HG03442 (cell line): Measurements from ENCODE around the gene ANKRD33B.

Source experiments
- ATAC-seq: cut with Tn5 transposase; IDR thresholded peaks from one replicate; pipeline ENCODE4 v1.9.1; 2021; ENCODE audit warnings: mild to moderate bottlenecking, moderate library complexity; ENCODE audit not compliant: unreplicated experiment

Gene ANKRD33B

DNA sequence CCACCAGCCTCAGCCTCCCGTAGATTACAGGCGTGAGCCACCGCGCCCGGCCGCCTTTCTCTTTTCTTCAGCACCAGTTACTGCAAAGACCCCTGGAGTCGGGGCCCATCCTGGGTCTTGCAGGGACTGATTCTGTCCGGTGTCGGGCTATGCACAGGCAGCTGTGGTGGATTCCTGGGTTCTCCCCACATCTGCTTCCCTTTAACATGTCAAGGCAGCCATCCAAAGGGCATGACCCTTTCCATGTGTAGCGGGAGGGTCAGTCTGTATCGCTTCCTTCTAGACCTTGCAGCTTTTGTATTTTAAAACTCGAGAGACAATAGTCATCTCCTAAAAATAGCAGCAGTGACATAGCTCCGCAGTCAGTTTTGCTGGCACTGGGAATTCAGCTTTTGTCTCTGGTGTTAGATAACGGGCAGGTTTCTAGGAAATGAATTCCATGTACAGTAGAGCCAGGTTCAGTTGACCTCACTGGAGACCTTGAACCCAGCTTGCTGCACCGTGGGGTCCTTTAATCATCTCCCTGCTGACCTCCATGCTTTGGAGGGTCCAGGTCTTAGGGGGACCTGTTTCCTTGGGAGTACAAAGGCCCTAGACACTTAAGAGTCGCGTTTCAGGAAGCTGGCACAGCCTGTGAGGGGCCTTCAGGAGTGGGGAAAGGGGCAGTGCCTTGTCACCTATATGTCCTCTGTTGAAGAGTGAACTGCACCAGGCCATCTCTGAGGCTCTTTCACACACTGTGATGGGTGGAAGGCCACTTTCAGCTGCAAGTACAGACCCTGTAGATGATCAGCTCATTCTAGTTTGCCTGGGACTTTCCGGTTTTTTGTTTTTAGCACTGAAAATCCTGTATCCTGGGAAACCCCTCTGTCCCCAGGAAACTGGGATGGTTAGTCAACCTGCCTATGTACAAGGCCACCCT, 13.8 kb downstream of the ANKRD33B start:
- ATAC-seq = peak; percentile 37

DNA sequence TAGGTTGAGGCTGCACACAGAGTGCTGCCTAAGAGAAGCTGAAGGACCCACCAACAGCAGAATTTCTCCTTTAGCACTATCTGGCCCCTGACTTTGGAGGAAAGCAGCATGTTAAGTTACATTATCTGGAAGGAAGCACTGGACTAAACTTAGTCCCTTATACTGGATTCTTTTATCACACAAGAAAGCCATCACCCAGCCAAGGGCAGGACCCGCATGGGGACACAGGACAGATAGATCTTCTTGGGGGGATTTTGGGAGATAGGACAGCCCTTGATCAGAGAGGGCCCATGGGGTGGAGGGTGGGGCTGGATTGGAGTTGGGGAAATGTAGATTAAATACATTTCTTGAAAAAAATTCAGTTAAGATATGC, 14.4 kb downstream of the ANKRD33B start:
- ATAC-seq = no peak

DNA sequence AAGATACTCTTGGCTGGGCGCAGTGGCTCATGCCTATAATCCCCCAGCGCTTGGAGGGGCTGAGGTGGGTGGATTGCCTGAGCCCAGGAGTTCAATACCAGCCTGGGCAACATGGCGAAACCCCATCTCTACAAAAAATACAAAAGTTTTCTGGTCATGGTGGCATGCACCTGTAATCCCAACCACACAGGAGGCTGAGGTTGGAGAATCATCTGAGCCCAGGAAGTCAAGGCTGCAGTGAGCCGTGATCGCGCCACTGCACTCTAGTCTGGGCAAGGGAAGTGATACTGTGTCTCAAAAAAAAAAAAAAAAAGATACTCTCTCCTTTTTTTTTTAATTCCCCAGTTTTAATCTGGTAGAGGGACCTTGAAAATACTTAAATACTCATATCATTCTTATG, 15.0 kb downstream of the ANKRD33B start:
- ATAC-seq = peak; percentile 48

DNA sequence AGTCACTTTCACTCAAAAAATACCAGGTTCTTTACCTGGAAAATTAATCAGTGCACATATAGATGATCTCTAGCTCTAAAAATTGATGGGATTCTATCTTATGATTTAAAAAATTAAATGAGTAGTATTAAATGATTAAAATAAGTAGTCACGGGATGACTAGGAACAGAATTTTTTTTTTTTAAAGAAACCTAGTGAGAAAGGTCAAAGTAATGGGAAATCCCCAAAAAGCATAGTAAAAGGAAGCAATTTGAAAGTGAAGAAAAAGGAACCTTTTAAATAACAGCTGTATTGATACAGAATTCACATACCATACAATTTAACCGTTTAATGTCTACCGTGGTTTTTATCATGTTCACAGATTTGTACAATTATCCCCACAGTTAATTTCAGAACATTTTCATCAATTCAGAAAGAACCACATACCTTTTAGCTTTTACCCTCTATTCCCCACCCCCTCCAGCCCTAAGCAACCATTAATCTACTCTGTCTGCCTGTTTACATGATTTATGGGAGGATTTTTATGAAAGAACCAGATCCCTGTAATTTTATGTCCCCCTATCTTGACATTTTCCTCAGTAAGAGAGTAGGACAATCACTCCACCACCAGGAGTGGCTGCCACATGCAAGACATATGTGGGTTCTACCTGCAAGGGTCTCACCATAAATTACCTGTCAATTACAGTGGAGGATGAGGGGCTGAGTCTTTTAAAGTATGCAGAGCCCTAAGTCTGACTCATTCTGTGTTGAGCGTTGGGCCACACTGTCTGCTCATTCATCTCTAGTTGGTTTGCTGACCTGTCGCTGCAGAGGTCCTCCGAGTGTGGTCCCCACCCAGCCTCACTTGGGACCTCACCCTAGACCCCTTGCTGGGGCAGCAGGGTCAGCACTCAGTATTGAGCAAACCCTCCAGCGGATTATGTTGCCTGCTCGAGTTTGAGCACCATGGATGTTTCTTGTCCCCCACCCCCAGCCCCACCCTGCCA, 16.0 kb downstream of the ANKRD33B start:
- ATAC-seq = peak; percentile 34

DNA sequence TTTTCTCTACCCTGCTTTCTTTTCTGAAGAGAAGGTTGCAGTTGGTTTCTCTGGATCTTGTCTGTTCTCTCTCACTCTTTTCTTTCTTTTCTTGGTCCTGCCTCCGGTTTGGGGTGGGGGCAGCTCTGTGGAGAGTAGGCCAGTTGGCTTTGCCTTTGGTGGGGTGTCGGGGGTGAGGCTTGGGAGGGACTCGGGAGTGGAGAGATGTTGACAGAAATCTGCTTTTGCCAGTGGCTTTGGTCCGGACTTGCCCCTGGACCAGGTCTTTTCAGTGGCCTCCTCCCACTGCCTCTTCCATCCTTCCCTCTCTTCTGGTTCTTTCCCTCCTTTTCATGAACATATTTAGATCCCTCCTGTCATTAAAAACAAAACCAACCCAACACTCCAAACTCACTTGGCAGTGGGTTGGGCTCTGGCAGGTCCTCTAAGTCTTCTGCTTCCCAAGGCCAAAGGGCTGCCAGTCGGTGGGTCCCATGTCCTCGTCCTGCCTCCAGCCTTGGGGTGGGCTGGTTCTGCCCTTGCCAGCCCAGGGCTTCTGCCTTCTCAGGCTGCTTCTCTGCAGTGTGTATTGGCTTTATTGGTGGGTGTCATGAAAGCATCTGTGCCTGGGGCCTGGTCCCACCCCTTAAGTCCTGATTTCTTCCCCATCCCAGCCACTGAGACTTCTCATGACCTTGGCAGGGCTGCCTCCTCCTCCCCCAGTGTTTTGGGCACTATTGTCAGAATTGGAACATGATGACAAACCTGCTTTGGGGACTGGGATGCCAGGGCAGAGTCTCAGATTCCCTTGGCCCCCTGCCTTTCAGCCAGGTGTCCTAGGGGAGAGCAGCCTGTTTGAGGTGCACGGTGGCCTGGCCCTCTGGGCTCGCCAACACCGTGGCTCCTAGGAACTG, 16.9 kb downstream of the ANKRD33B start:
- ATAC-seq = no peak

DNA sequence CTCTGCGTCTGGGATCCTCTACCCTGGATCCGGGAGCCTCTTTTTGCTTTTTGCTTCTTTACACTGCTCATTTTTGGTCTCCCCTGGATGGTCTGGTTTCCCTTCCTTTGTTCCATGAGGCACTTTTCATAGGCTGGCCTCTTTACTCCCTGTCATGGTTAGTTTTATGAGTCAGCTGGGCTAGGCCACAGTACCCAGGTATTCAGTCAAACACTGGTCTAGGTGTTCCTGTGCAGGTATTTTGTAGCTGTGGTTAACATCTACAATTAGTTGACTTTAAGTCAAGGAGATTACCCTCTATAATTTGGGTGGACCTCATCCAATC, 17.5 kb downstream of the ANKRD33B start:
- no peak for ATAC-seq

DNA sequence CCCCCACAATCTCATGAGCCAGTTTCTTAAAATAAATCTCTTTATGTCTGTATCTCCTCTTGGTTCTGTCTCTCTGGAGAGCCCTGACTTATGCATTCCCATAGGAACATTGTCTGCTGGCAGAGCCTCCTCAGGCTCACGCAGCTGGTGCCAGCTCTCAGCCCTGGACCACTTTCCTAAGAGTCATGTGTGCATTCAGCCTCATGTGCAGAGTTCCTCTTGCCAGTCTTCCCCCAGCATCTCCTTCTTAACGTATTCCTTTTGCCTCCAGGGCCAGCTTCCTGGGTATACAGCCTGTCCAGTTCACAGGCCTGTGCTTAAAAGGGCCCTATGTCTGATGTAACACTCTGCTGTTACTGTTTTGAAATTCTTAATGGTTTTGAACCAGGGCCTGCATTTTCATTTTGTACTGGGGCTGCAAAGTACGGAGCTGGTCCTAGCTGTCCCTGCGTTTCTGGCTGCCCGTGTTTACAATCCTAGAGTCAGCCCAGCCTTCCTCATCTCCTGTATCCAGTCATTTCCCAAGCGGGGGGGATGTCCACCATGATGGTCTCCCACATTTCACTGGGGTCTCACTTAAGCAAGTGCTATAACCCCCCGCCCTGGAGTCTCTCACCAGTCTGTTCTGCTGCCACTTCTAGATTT, 18.1 kb downstream of the ANKRD33B start:
- ATAC-seq = no peak

DNA sequence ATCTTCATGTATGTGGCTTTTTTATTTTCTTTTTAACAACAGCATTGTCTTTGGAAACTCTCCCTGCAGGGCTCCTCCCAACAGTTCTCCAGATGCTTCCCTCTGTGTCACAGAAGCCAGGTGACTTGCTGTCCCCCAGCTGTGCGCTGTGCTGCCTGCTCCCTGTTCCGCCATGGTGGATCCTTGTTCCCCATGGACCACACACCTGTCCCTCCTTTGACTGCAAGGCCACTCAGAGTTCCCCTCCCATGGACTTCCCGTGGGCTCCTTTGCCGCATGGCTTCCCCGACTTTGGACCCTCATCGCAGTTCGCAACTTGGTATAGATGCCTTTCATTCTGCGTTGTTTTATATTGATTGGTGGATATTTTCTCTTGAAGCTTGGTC, 18.6 kb downstream of the ANKRD33B start:
- no peak for ATAC-seq

DNA sequence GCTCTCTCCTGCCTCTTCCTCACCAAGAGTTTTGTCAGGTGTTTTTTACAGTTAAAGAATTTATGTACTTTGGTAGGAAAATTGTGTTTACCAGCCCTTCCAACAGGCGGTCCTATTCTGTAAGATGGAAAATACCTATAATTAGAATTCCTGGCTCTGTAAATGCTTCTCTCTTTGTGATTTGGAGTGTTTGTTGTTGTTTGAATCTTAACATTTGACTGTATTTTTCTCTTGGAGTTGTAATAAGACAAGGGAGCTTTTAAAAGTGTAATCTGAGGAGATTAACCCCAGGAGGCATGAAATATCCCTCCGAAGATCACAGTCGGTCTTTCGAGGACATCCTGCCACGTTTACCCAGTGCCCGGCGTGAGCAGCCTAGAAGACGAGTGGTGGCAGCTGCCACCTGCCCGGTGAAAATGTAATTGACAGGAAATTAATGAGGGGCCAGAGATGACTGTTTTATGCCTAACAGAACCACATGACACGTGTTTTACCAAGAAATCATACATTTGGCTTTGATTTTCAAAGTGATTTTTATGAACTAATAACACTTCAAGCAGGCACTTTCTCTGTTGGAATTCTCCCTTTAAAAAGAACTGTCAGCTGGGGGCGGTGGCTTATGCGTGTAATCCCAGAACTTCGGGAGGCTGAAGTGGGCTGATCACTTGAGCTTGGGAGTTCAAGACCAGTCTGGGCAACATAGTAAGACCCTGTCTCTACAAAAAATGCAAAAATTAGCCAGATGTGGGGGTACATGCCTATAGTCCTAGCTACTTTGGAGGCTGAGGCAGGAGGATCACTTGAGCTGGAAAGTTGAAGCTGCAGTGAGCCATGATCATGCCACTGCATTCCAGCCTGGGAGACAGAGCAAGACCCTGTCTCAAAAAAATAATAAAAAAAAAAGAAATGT, 20.0 kb downstream of the ANKRD33B start:
- ATAC-seq = no peak

DNA sequence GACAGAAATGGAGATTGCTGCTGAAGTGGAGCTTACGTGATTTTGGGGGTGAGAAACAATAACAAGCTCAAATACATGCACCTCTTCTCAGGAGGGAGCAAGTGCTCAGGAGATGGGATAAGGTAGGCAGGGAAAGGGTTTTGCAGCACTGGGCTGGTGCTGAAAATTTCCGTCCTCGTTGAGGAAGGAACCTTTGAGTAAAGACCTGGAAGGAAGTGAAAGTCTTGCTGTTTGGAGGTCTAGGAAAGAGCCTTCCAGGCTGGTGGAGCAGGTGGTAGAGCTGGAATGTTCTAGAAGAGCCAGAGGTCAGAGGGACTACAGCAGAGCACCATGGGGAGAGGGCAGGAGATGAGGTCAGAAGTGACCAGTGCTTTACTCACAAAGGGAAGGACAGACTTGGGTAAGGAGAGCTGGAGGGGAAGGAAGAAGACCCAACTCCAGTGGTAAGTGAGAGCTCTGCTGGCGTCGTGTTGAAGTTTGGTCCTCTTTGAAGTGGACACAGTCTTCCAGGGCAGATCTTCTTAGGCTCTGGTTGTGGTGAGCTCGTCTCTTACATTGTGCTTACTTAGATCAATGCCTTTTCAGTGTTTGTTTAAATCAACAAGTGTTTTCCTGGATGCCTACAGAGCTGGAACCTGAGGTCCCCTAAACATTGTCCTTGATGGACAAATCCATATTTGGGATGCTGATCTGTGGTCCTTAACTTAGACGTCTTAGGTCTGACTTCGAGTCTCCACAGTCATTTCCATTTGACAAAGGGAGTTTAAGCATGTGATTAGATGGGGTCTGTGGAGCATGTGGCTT, 21.0 kb downstream of the ANKRD33B start:
- no peak for ATAC-seq

DNA sequence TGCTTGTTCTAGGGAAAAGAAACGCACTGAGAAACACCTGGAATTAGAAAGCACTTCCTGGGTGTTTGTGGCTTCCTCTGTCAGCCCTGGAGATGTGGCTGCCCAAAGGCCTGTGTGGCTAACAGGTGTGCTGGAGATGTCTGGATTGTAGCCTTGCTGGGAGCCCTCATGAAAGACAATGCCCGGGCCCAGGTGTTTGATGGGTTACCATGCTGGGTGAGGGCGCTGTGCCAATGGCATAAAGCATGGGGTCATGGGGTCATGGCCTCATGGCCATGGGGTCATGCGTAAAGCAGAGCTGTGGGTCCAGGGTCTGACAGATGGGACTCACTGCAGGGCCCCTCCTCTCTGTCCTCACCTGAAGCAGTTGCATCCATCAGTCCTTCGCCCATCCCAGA, 21.6 kb downstream of the ANKRD33B start:
- no peak for ATAC-seq

DNA sequence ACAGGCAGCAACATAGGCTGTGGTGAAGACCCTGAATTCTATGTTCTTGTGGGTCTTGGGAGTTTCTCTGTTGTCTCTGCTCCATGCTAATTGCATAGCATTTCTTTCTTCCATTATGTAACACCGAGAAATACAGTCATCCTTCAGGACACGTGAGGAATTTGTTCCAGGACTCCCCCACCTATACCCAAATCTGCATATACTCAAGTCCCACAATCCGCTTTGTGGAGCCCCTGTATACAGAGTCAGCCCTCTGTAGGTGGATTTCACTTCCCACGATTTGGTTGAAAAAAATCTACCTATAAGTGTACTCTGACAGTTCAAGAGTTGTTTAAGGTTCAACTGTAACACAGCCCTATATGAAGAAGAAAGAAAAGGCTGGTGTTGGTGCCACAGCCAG, 22.1 kb downstream of the ANKRD33B start:
- no peak for ATAC-seq

DNA sequence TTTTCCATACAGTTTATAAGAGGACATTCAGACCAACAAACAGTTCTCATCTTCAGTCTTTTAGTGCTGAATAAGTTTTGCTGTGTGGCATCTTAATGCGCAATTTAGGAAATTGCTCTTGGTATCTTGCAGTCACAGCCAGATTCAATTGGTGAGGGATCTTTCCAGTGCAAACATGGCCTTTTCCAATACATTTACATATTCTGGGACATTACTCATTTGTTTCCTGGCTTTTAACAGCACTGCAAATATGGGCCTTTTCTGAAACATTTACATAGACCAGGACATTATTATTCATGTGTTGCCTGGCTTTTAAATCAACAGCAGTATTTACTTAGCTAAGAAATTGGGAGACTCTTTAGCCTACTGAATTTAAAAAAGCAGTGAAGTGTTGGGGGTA, 22.7 kb downstream of the ANKRD33B start:
- ATAC-seq = no peak

DNA sequence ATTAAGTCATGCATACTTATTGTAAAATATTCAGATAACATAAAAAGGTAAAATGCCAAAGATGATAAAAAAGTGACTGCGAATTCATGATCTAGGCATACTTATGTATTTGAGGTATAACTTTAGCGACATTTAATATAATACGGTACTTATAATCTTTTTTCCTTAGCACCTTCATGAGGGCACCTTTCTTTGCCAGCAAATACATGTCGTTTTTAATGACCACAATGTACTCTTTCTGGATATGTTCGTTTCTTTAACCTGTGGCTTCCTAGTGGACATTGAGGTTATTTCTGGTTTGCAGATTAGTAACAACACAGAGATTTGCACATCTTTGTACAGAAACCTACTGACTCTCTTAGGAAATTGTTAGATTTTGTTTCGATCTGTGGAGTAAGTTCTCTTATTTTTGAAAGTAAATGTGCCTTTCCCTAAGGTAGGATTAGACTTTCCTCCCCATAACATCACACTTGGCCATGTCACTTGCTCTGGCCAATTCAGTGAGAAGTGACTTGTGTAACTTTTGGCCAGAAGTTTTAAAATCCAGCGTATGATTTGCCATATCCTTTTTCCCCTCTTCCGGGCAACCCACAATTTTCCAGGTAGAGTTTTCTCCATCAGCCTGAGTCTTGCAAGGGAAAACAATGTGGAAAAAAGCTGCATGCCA, 24.4 kb downstream of the ANKRD33B start:
- ATAC-seq = no peak

DNA sequence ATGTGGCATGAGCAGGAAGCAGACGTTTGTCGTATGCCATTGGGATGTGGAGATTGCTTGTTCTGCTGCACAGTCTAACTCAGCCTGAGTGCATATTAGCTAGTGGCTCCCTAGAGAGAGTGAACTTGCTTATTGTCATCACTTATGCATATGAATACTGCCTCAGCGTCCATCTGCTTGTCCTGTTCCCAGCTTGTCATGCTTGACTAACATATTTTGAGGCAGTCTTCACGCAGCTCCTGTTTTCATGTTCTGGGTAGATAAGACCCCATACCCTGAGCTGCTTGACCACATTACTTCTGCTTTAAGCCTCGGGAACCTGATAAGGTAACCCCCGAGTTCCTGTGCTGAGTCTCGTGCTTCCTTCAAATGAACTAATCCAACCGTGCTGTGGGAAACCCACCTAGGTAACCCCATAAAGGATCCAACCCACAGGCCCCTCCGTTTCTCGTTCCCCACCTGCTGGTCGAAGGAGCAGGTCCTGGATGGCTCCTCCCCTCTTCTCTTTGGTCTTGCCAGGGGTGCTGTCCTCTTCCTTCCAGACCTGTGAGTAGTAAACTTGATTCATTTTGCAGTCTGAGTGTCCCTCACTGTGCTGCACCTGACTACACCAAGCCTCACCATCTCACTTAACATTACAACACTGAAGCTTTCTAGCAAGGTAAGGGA, 25.0 kb downstream of the ANKRD33B start:
- no peak for ATAC-seq

DNA sequence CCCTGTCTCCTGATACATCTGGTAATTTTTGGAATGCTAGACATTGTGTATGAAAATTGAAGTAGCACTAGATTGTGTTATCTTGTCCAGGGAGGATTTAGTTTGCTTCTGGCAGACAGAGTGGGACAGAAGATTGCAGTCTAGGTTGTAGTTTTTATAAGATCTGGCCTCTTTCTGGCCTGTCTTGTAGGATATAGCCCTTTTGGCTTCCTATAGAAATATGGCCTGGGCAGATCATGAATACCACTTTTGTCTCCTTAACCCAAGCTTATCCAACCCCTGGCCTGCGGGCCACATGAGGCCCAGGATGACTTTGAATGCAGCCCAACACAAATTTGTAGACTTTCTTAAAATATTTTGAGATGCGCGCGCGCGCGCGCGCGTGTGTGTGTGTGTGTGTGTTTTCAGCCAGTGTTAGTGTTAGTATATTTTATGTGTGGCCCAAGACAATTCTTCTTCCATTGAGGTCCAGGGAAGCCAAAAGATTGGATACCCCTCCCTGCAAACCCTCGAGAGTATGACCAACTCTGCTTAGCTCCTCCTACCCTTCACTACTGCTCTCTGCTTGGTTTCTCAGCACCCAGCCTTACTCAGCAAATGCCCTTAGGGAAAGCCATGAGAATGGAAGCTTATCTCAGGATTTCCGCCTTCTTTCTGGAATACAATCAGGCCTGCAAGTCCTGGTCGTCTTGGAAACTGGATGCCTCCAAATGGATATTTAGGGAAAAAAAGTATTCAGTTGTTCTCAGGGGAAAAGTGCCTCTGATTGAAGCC, 26.5 kb downstream of the ANKRD33B start:
- ATAC-seq = no peak

DNA sequence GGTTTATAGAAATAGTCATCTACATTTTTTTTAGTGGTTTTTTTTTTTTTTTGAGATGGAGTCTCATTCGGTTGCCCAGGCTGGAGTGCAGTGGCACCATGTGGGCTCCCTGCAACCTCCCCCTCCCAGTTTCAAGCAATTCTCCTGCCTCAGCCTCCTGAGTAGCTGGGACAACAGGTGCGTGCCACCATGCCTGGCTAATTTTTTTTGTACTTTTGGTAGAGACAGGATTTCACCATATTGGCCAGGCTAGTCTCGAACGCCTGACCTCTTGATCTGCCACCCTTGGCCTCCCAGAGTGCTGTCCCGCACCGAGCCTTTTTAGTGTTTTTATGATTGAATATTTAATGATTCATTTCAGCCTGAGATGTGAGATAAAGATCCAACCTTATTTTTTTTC, 27.3 kb downstream of the ANKRD33B start:
- ATAC-seq = no peak
